ENCODE data around the gene SRC. TPM values are rescaled to one million over a fixed set of nuclear protein-coding genes. Genes with fewer than 3 reads are reported as not detected.
A peak's percentile ranks its signal among the peaks of the same experiment; 100 is the strongest.

SRC gene
- total RNA-seq, 4 donors from 2014 or later: 21.8 to 30.9 (median 25.1) TPM

DNA sequence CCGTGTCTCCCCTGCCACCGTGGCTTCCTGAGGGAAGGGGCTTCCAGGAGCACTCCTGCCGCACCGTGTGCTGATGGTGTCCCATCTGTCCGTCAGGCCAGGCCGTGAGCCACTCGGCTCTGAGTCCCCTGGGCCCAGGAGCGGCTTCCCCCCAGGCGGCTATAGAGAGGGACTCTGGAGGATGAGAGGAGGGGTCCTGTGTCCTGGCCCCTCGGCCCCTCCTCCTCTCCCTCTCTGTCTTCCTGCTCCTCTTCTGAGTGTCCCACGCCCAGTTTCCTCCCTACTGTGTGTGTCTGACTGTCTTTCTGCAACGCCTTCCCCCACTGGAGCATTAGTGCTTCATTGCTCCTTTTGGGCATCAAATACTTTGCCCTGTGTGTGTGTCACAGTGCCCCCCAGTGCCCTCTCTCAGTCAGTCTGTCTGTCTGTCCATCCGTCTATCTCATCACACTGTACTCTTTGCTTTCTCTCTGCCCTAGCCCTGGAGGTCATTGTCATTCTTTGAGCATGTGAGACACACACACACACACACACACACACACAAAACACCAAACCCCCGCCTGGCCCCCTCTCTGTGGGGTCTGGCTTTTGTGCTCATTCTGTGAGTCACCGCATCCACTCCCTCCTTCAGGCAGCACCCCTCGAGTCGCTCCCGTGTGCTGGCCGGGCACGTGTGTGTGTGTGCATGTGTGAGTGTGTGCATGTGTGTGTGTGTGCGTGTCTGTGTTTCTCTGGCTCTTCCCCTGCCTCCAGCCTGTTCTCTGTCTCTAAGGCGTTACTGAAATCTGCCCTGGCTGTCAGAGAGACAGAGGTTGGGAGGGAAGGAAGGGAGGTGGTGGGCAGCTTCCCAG is 71.9 kb downstream of the SRC start:
- DNase-seq (ENCODE audit: low spot score in 2 of 2): no peak
- H3K4me3 ChIP-seq (ENCODE audit: low read depth, poor library complexity, severe bottlenecking): no peak overlapping the region
- TF ChIP-seq POLR2A (IDR thresholded peaks at IDR 0.05): no peak
- TF ChIP-seq, protein P1, sequence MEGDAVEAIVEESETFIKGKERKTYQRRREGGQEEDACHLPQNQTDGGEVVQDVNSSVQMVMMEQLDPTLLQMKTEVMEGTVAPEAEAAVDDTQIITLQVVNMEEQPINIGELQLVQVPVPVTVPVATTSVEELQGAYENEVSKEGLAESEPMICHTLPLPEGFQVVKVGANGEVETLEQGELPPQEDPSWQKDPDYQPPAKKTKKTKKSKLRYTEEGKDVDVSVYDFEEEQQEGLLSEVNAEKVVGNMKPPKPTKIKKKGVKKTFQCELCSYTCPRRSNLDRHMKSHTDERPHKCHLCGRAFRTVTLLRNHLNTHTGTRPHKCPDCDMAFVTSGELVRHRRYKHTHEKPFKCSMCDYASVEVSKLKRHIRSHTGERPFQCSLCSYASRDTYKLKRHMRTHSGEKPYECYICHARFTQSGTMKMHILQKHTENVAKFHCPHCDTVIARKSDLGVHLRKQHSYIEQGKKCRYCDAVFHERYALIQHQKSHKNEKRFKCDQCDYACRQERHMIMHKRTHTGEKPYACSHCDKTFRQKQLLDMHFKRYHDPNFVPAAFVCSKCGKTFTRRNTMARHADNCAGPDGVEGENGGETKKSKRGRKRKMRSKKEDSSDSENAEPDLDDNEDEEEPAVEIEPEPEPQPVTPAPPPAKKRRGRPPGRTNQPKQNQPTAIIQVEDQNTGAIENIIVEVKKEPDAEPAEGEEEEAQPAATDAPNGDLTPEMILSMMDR (IDR thresholded peaks at IDR 0.05): no peak
- WGBS, 2 donors: 48 to 56% methylated on average over 22 of the region's 22 CpGs
- intact Hi-C loops (cut with DNase I; ENCODE audit: low total_unique reads): no loop called here

GRCh38 chr20:37418591-37419109 is 72.7 kb downstream of the SRC start:
- intact Hi-C loops (cut with DNase I; ENCODE audit: low total_unique reads): no loop called here
- TF ChIP-seq, protein P1 (IDR thresholded peaks at IDR 0.05): no peak
- no peak for TF ChIP-seq POLR2A (IDR thresholded peaks at IDR 0.05)
- DNase-seq (ENCODE audit: low spot score in 2 of 2): no peak
- whole genome bisulfite sequencing, 2 donors: 31 to 42% methylated on average over 2 of the region's 2 CpGs
- H3K4me3 ChIP-seq (ENCODE audit: low read depth, poor library complexity, severe bottlenecking): no peak overlapping the region

DNA sequence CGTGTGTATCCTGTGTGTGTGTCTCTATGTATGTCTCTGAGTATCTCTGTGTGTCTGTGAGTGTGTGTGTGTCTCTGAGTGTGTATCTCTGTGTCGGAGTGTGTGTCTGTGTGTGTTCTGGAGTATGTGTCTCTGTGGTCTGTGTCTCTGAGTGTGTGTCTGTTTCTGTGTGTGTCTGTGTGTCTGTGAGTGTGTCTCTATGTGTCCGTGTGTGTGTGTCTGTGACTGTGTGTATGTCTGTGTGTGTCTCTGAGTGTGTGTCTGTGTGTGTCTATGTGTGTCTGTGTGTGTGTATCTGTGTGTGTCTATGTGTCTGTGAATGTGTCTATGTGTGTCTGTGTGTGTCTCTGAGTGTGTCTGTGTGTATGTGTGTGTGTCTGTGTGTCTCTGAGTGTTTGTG is 73.4 kb downstream of the SRC start:
- no peak overlapping the region for H3K4me3 ChIP-seq (ENCODE audit: low read depth, poor library complexity, severe bottlenecking)
- 88 to 95% methylated on average over 3 of the region's 3 CpGs for whole genome bisulfite sequencing, 2 donors
- no peak for DNase-seq (ENCODE audit: low spot score in 2 of 2)
- intact Hi-C loops (cut with DNase I; ENCODE audit: low total_unique reads): no loop called here
- no peak for TF ChIP-seq POLR2A (IDR thresholded peaks at IDR 0.05)
- TF ChIP-seq, protein P1 (IDR thresholded peaks at IDR 0.05): peak in 1 of 3 donors; percentile 79

DNA sequence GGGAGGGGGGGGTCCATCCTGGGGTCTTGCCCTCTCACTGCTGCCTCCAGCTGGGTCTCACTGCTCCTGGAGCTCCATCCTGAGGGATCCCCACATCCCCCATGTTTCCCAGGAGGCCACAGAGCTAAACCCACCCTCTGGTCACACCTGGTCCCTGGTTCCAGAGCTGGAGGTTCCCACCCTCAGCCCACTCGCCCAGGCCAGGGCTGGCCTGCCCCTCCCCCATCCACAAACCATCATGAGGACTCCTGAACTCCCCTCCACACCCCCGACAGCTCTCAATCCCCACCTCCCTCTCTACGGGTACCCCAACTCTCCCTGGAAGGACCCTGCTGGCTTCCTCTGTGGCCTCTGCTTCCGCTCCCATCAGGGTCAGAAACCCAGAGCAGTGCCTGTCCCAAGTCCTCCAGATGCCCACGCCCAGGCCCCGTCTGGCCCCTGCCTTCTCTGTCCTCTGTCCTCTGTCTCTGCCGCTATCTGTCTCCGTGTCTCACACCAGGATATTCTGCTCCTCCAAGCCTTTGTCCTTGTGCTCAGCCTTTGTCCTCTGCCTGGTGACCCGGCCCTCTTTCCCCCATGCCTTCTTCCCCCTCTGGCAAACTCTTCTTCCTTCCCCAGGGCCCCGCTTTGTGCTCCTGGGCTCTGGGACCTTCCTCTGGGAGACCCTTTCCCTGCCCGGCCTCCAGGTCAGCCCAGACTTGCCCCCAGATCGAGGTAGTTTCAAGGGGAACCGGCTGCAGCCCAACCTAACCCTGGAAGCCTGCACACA is 74.0 kb downstream of the SRC start:
- TF ChIP-seq, protein P1 (IDR thresholded peaks at IDR 0.05): no peak
- TF ChIP-seq POLR2A (IDR thresholded peaks at IDR 0.05): no peak
- 83 to 85% methylated on average over 13 of the region's 13 CpGs for WGBS, 2 donors
- intact Hi-C loops (cut with DNase I; ENCODE audit: low total_unique reads): no loop called here
- DNase-seq (ENCODE audit: low spot score in 2 of 2): no peak
- H3K4me3 ChIP-seq (ENCODE audit: low read depth, poor library complexity, severe bottlenecking): no peak overlapping the region

DNA sequence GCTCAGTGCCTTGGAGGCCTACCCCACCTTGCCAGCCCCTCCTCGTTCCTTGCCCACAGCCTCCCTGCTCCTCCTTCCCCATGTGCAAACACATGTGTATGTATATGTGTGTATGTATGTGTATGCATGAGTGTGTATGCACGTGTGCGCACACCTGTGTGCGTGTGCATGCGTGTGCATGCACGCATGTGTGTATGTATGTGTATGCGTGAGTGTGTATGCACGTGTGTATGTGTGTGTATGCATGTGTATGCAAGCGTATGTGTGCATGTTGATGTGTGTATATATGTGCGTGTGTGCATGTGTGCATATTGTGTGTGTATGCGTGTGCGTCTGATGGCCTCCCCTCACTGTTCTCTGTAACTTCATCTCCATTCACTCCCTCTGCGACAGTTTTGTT is 74.7 kb downstream of the SRC start:
- intact Hi-C loops (cut with DNase I; ENCODE audit: low total_unique reads): no loop called here
- TF ChIP-seq, protein P1 (IDR thresholded peaks at IDR 0.05): no peak
- no peak for TF ChIP-seq POLR2A (IDR thresholded peaks at IDR 0.05)
- no peak for DNase-seq (ENCODE audit: low spot score in 2 of 2)
- no peak overlapping the region for H3K4me3 ChIP-seq (ENCODE audit: low read depth, poor library complexity, severe bottlenecking)
- 86 to 92% methylated on average over 13 of the region's 13 CpGs for WGBS, 2 donors

Data from lower leg skin (tissue), 4 donors.